MM.1S (cell line): ENCODE results near the gene ZNF587B.
"Not testable (repeated sequence)": the region's sequence is repeated elsewhere in the genome, so short reads cannot be mapped to it uniquely, and the experiment has no call there.

Source experiments
- CTCF ChIP-seq: fragments of 300-600 bp; sonication (generic); IDR thresholded peaks from 2 replicates; pipeline ENCODE4 v1.5.1; 2016; ENCODE audit warnings: antibody characterized with exemption, low read length, mixed read lengths
- EZH2 ChIP-seq: fragments of 300-600 bp; sonication (generic); optimal IDR thresholded peaks from 2 replicates; pipeline ENCODE3; 2017; ENCODE audit warnings: low read depth, mild to moderate bottlenecking, antibody characterized with exemption, low read length, mixed read lengths
- EZH2phosphoT487 ChIP-seq: fragments of 300-600 bp; sonication (generic); IDR thresholded peaks from 2 replicates; pipeline ENCODE4 v1.6.1; 2018; ENCODE audit warnings: antibody characterized with exemption, low read length

DNA sequence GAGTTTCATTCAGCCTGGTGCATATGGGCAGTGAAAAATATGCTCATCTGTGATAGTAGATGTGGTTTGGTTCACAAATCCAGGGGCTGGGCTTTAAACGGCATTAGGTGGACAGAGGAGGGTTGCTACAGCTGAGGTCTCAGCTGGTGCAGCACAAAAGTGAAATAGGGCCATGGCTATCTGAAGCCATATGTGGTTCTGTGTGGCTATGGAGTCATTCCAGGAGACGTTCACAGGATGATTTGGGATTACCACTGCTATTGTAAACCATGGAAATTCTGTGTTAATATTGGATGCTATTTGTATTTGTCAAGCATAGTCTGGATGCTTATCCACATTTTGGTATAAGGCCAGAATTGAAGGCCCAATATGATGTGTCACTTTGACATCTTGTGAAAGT lies 24.0 kb downstream of the ZNF587B start:
- not testable (repeated sequence) for TF ChIP-seq CTCF, EZH2phosphoT487, EZH2
